Sigmoid colon (tissue), 4 donors: ENCODE measurements around the gene PHF5A.

Experiments used
- POLR2AphosphoS5 ChIP-seq, 4 donors: sonication (generic); formaldehyde crosslinking; IDR thresholded peaks; one replicate each; pipeline ENCODE4 v1.6.1; 2017; ENCODE audit warnings: antibody characterized with exemption in 4 of 4
- TF ChIP-seq, protein P1 (sequence below), 4 experiments: fragments of 450-650 bp in 3 of 4; fragments of 200-600 bp in 1 of 4; IDR thresholded peaks; one replicate each; pipeline ENCODE4 v1.5.1; 2016 to 2019; ENCODE audit warnings: antibody characterized with exemption in 4 of 4, mild to moderate bottlenecking in 3 of 4, moderate library complexity in 2 of 4

DNA sequence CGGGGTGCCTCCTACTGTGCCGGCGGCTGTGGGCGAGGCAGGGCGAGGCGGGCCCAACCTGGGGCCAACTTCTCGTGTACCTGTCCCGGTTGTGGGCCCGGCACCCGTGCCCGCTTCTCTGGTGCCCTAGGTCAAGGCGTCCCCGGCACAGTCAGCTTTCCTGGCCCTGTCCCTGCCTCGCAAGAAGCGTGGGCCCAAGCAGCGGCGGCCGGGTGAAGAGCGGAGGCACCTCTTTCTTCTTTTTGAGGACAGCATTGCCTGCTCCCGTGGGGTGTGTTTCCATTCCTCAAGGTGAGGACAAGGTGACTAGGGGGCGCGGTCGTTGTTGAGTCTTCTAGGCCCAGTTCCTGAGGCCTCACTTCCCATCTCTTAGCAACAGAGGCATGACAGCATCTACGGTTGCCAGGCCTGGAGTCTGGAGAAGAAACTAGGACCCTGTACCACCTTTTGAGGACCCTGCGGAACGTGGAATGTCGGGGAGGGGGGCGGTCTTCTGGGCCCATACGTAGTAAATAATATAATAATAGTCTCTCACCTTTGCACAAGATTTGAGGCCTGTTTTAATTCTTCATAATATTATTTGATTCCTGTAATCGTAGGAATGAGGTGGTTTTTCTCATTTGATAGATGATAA is 843 bp upstream of the PHF5A start:
- TF ChIP-seq POLR2AphosphoS5 (IDR thresholded peaks at IDR 0.05), result no peak
- TF ChIP-seq, protein P1, sequence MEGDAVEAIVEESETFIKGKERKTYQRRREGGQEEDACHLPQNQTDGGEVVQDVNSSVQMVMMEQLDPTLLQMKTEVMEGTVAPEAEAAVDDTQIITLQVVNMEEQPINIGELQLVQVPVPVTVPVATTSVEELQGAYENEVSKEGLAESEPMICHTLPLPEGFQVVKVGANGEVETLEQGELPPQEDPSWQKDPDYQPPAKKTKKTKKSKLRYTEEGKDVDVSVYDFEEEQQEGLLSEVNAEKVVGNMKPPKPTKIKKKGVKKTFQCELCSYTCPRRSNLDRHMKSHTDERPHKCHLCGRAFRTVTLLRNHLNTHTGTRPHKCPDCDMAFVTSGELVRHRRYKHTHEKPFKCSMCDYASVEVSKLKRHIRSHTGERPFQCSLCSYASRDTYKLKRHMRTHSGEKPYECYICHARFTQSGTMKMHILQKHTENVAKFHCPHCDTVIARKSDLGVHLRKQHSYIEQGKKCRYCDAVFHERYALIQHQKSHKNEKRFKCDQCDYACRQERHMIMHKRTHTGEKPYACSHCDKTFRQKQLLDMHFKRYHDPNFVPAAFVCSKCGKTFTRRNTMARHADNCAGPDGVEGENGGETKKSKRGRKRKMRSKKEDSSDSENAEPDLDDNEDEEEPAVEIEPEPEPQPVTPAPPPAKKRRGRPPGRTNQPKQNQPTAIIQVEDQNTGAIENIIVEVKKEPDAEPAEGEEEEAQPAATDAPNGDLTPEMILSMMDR (IDR thresholded peaks at IDR 0.05), result no peak
